Common myeloid progenitor, CD34-positive (primary cell): Measurements from ENCODE around the gene ZP2.
A peak's percentile ranks its signal among the peaks of the same experiment; 100 is the strongest.
"Not testable (repeated sequence)": the region's sequence is repeated elsewhere in the genome, so short reads cannot be mapped to it uniquely, and the experiment has no call there.

Experiments
- CTCF ChIA-PET: fragments of 350-600 bp; sonication (Branson Sonifier 250); formaldehyde crosslinking; loops from one replicate; lab custom pipeline; 2021; ENCODE audit warnings: antibody characterized with exemption; lab: Charles Lee
- POLR2A ChIA-PET: fragments of 350-600 bp; sonication (Branson Sonifier 250); formaldehyde crosslinking; loops from one replicate; lab custom pipeline; 2021; ENCODE audit warnings: antibody characterized with exemption; lab: Charles Lee
- DNase-seq, 3 donors: peaks; one replicate each; pipeline versions ENCODE4 v3.0.0 to v3.0.0-alpha.2; 2013
- H3K27ac ChIP-seq, 2 experiments: 1 replicate in 1 of 2; 2 replicates in 1 of 2; pipeline ENCODE4 v1.7.0; 2013; ENCODE audit warnings: inconsistent platforms in 2 of 2, low read length in 2 of 2, mild to moderate bottlenecking in 2 of 2, low read depth in 1 of 2, moderate library complexity in 1 of 2; ENCODE audit not compliant: severe bottlenecking in 2 of 2, insufficient read depth in 1 of 2, poor library complexity in 1 of 2
- H3K27me3 ChIP-seq, 5 experiments: replicated peaks in 2 of 5; 1 replicate in 3 of 5; 2 replicates in 2 of 5; pipeline versions ENCODE4 v1.6.1 to v1.7.0; 2013; ENCODE audit warnings: low read length in 4 of 5, mild to moderate bottlenecking in 2 of 5, moderate library complexity in 2 of 5, inconsistent platforms in 1 of 5; ENCODE audit not compliant: insufficient read depth in 5 of 5, control insufficient read depth in 4 of 5
- H3K36me3 ChIP-seq, 4 experiments: 1 replicate in 2 of 4; 2 replicates in 2 of 4; pipeline versions ENCODE4 v1.6.1 to v1.7.0; 2013; ENCODE audit warnings: low read length in 3 of 4, control low read depth in 1 of 4, mild to moderate bottlenecking in 1 of 4; ENCODE audit not compliant: control insufficient read depth in 4 of 4, insufficient read depth in 4 of 4
- H3K4me1 ChIP-seq, 4 experiments: 1 replicate in 3 of 4; 2 replicates in 1 of 4; pipeline versions ENCODE4 v1.6.1 to v1.7.1; 2013; ENCODE audit warnings: low read length in 3 of 4, mild to moderate bottlenecking in 3 of 4, control low read depth in 1 of 4, inconsistent platforms in 1 of 4, moderate library complexity in 1 of 4; ENCODE audit not compliant: control insufficient read depth in 4 of 4, insufficient read depth in 4 of 4; ENCODE audit errors: control extremely low read depth in 1 of 4
- H3K4me3 ChIP-seq, 7 experiments: 1 replicate in 4 of 7; 2 replicates in 3 of 7; pipeline versions ENCODE4 v1.5.1 to v1.7.0; 2013; ENCODE audit warnings: mild to moderate bottlenecking in 7 of 7, low read length in 6 of 7, moderate library complexity in 6 of 7, inconsistent platforms in 2 of 7, low read depth in 2 of 7, control low read depth in 1 of 7; ENCODE audit not compliant: insufficient read depth in 4 of 7, control insufficient read depth in 1 of 7; ENCODE audit errors: extremely low read depth in 1 of 7
- H3K9me3 ChIP-seq, 5 experiments: 1 replicate in 4 of 5; 2 replicates in 1 of 5; pipeline versions ENCODE4 v1.6.1 to v1.7.1; 2013; ENCODE audit warnings: low read length in 4 of 5, mild to moderate bottlenecking in 2 of 5, inconsistent platforms in 1 of 5, low read depth in 1 of 5, moderate library complexity in 1 of 5; ENCODE audit not compliant: control insufficient read depth in 4 of 5, insufficient read depth in 2 of 5; ENCODE audit errors: control extremely low read depth in 1 of 5
- WGBS: methylation state at CpG from one replicate; pipeline ENCODE4 v1.1.5; 2013; ENCODE audit not compliant: insufficient coverage; 5-methylcytosine and 5-hydroxymethylcytosine counted together

ZP2 gene

GRCh38 chr16:21179126-21179982 lies 32.0 kb downstream of the ZP2 start:
- CTCF ChIA-PET, result interaction anchor here (1.2 kb wide), 1 partner anchor 9 kb away, joined by 4 read pairs; no protein-coding TSS in a partner anchor
- POLR2A ChIA-PET, result no interaction called here
- no peak overlapping the region for H3K4me3 ChIP-seq

GRCh38 chr16:21175397-21175796 lies 36.0 kb downstream of the ZP2 start:
- POLR2A ChIA-PET, result no interaction called here
- peaks cover 0 to 5% (median 0%) of the 10 kb centered on the region in 5 experiments for H3K9me3 ChIP-seq
- no peak for DNase-seq
- H3K4me1 ChIP-seq, result no peaks in the 10 kb centered on the region
- 100% methylated on average over 1 of the region's 1 CpG for WGBS
- peaks cover 13 to 71% (median 48%) of the 10 kb centered on the region in 4 experiments for H3K36me3 ChIP-seq
- H3K4me3 ChIP-seq, result no peak overlapping the region
- H3K27me3 ChIP-seq, result no peaks in the 10 kb centered on the region
- no peak overlapping the region for H3K27ac ChIP-seq
- CTCF ChIA-PET, result interaction anchor here (1.2 to 1.3 kb wide), 3 partner anchors 10 to 102 kb away, joined by 3 to 4 read pairs (median 3); no protein-coding TSS in a partner anchor

More at GRCh38 chr16:21179126-21179982, 32.0 kb downstream of the ZP2 start:
- Histone ChIP-seq H3K4me1 (no peaks in the 10 kb centered on the region), H3K36me3 (peaks cover 12 to 63% (median 46%) of the 10 kb centered on the region in 4 experiments), H3K27me3 (no peaks in the 10 kb centered on the region), H3K9me3 (peaks cover 0 to 32% (median 5%) of the 10 kb centered on the region in 5 experiments), H3K27ac (no peak overlapping the region)
- DNase-seq, result no peak
- WGBS, result 95% methylated on average over 10 of the region's 13 CpGs

- H3K27me3 ChIP-seq, result no peaks in the 10 kb centered on the region
- no peaks in the 10 kb centered on the region for H3K4me1 ChIP-seq
- no peak for DNase-seq
- H3K4me3 ChIP-seq, result no peak overlapping the region
- WGBS, result 97% methylated on average over 3 of the region's 3 CpGs
- ChIA-PET CTCF (no interaction called here), POLR2A (no interaction called here)
- H3K9me3 ChIP-seq, result no peaks in the 10 kb centered on the region
- peaks cover 13 to 54% (median 32%) of the 10 kb centered on the region in 4 experiments for H3K36me3 ChIP-seq
- H3K27ac ChIP-seq, result no peak overlapping the region
Measured at GRCh38 chr16:21172650-21173049, 38.7 kb downstream of the ZP2 start.

- DNase-seq, H3K27ac ChIP-seq, H3K27me3 ChIP-seq, H3K9me3 ChIP-seq, H3K4me1 ChIP-seq, H3K4me3 ChIP-seq, POLR2A ChIA-PET: not testable (repeated sequence)
- CTCF ChIA-PET, result interaction anchor here (0.7 kb wide), 1 partner anchor 320 kb away, joined by 3 read pairs; no protein-coding TSS in a partner anchor
- H3K36me3 ChIP-seq, result peaks cover 13 to 58% (median 37%) of the 10 kb centered on the region in 4 experiments
- WGBS, result 96% methylated on average over 8 of the region's 8 CpGs
Measured at GRCh38 chr16:21170116-21170515, 41.3 kb downstream of the ZP2 start.

GRCh38 chr16:21169249-21169981 lies 42.0 kb downstream of the ZP2 start:
- CTCF ChIA-PET, result interaction anchor here (0.6 to 1.4 kb wide), 5 partner anchors 9 to 868 kb away, joined by 3 to 4 read pairs (median 3); no protein-coding TSS in a partner anchor
- POLR2A ChIA-PET, result no interaction called here
- H3K36me3 ChIP-seq, result peaks cover 14 to 59% (median 37%) of the 10 kb centered on the region in 4 experiments

GRCh38 chr16:21167929-21168602 lies 43.3 kb downstream of the ZP2 start:
- no peaks in the 10 kb centered on the region for H3K4me1 ChIP-seq
- POLR2A ChIA-PET, result no interaction called here
- DNase-seq, result peak in 2 of 3 donors; percentile 42 to 45
- no peak overlapping the region for H3K27ac ChIP-seq
- H3K4me3 ChIP-seq, result no peak overlapping the region
- no peaks in the 10 kb centered on the region for H3K27me3 ChIP-seq
- H3K9me3 ChIP-seq, result no peaks in the 10 kb centered on the region
- CTCF ChIA-PET, result interaction anchor here (1.4 kb wide), 1 partner anchor 8 kb away, joined by 3 read pairs; no protein-coding TSS in a partner anchor
- WGBS, result 100% methylated on average over 4 of the region's 12 CpGs
- peaks cover 13 to 59% (median 39%) of the 10 kb centered on the region in 4 experiments for H3K36me3 ChIP-seq

More at GRCh38 chr16:21169249-21169981, 42.0 kb downstream of the ZP2 start:
- Histone ChIP-seq H3K4me3 (no peak overlapping the region), H3K9me3 (no peaks in the 10 kb centered on the region), H3K27ac (no peak overlapping the region), H3K4me1 (no peaks in the 10 kb centered on the region), H3K27me3 (no peaks in the 10 kb centered on the region)
- peak in 1 of 3 donors; percentile 10 for DNase-seq
- 100% methylated on average over 3 of the region's 5 CpGs for WGBS
